GM19099 (cell line): ENCODE results near the gene ADGRG1.

Source experiments
- POLR2A ChIP-seq: IDR thresholded peaks from 3 replicates; pipeline ENCODE4 v1.6.1; 2011; ENCODE audit warnings: low read depth; ENCODE audit not compliant: insufficient read length; ENCODE audit errors: extremely low read depth

ADGRG1 gene

GRCh38 chr16:57682809-57683635 lies 54.6 kb downstream of the ADGRG1 start:
- no peak for TF ChIP-seq POLR2A

GRCh38 chr16:57683636-57684545 lies 55.5 kb downstream of the ADGRG1 start:
- TF ChIP-seq POLR2A = no peak

- no peak for TF ChIP-seq POLR2A
These were observed 56.4 kb downstream of the ADGRG1 start for GRCh38 chr16:57684626-57685358.

- no peak for TF ChIP-seq POLR2A
These were observed 57.2 kb downstream of the ADGRG1 start for GRCh38 chr16:57685633-57686032.

- no peak for TF ChIP-seq POLR2A
These were observed 58.1 kb downstream of the ADGRG1 start for GRCh38 chr16:57686577-57686976.

GRCh38 chr16:57687363-57687929 lies 59.0 kb downstream of the ADGRG1 start:
- no peak for TF ChIP-seq POLR2A

- no peak for TF ChIP-seq POLR2A
These were observed 60.1 kb downstream of the ADGRG1 start for GRCh38 chr16:57688487-57688986.

- TF ChIP-seq POLR2A = no peak
These were observed 60.7 kb downstream of the ADGRG1 start for GRCh38 chr16:57688987-57689761.

GRCh38 chr16:57689762-57690558 lies 61.5 kb downstream of the ADGRG1 start:
- TF ChIP-seq POLR2A = no peak

- no peak for TF ChIP-seq POLR2A
These were observed 62.5 kb downstream of the ADGRG1 start for GRCh38 chr16:57690782-57691471.

- no peak for TF ChIP-seq POLR2A
These were observed 64.2 kb downstream of the ADGRG1 start for GRCh38 chr16:57692636-57693035.

GRCh38 chr16:57693550-57693949 lies 65.1 kb downstream of the ADGRG1 start:
- no peak for TF ChIP-seq POLR2A
